Smooth muscle cell (in vitro differentiated cells): Measurements from ENCODE around the gene RPUSD4. TPM values are rescaled to one million over a fixed set of nuclear protein-coding genes. Genes with fewer than 3 reads are reported as not detected.

Source experiments
- DNase-seq: peaks from one replicate; lab custom pipeline; 2025; ENCODE audit not compliant: unreplicated experiment; lab: John Stamatoyannopoulos, UW
- H2AFZ ChIP-seq: fragments of 200-600 bp; sonication (generic); 2 replicates; pipeline ENCODE4 v1.6.0; 2016; ENCODE audit warnings: antibody characterized with exemption, low read depth, mild to moderate bottlenecking
- H3F3A ChIP-seq: fragments of 200-600 bp; sonication (generic); 2 replicates; pipeline ENCODE4 v1.6.0; 2017; ENCODE audit warnings: antibody characterized with exemption, low read depth
- H3K27ac ChIP-seq: fragments of 200-600 bp; sonication (generic); 2 replicates; pipeline ENCODE4 v1.5.1; 2016; ENCODE audit warnings: low read depth, mild to moderate bottlenecking
- H3K27me3 ChIP-seq: fragments of 200-600 bp; sonication (generic); 2 replicates; pipeline ENCODE4 v1.6.1; 2016; ENCODE audit warnings: low read depth, mild to moderate bottlenecking
- H3K36me3 ChIP-seq: fragments of 200-600 bp; sonication (generic); 2 replicates; pipeline ENCODE4 v1.5.1; 2016; ENCODE audit warnings: low read depth
- H3K4me1 ChIP-seq: fragments of 200-600 bp; sonication (generic); 2 replicates; pipeline ENCODE4 v1.5.1; 2016; ENCODE audit warnings: low read depth
- H3K4me2 ChIP-seq: fragments of 200-600 bp; sonication (generic); 2 replicates; pipeline ENCODE4 v1.6.0; 2016; ENCODE audit warnings: mild to moderate bottlenecking
- H3K4me3 ChIP-seq: fragments of 200-600 bp; sonication (generic); 2 replicates; pipeline ENCODE4 v1.5.1; 2016; ENCODE audit warnings: mild to moderate bottlenecking
- H3K79me2 ChIP-seq: fragments of 200-600 bp; sonication (generic); 2 replicates; pipeline ENCODE4 v1.6.0; 2016; ENCODE audit warnings: low read depth, mild to moderate bottlenecking
- H3K9ac ChIP-seq: fragments of 200-600 bp; sonication (generic); 2 replicates; pipeline ENCODE4 v1.6.0; 2016; ENCODE audit warnings: low read depth
- H3K9me3 ChIP-seq: fragments of 200-600 bp; sonication (generic); replicated peaks from 2 replicates; pipeline ENCODE4 v1.5.1; 2016; ENCODE audit warnings: low read depth
- H4K20me1 ChIP-seq: fragments of 200-600 bp; sonication (generic); 2 replicates; pipeline ENCODE4 v1.6.0; 2016; ENCODE audit warnings: low read depth
- WGBS: methylation state at CpG from one replicate; pipeline ENCODE4 v1.1.7; 2016; ENCODE audit warnings: low lambda C conversion rate; 5-methylcytosine and 5-hydroxymethylcytosine counted together
- polyA plus RNA-seq: library from polyadenylated mRNA; unstranded; fragments of >200 nt; fragmentation: Nextera tagmentation; extraction: Ambion mirVana; gene quantifications from 2 replicates; pipeline ENCODE4 v1.2.1, GENCODE V29; 2016
- total RNA-seq: library from RNA; depleted of rRNA; stranded (reverse); fragments of >200 nt; gene quantifications from 2 replicates; pipeline ENCODE4 v1.2.3, GENCODE V29; 2014
- TF ChIP-seq, protein P1 (sequence below): fragments of 200-600 bp; sonication (generic); IDR thresholded peaks from 2 replicates; pipeline ENCODE4 v1.5.1; 2017; ENCODE audit warnings: borderline replicate concordance, mild to moderate bottlenecking, antibody characterized with exemption; ENCODE audit not compliant: insufficient read depth, poor library complexity, severe bottlenecking

Gene RPUSD4
- total and polyA plus RNA-seq, 2 experiments from 2014 or later = 8.6 to 34.1 TPM

DNA sequence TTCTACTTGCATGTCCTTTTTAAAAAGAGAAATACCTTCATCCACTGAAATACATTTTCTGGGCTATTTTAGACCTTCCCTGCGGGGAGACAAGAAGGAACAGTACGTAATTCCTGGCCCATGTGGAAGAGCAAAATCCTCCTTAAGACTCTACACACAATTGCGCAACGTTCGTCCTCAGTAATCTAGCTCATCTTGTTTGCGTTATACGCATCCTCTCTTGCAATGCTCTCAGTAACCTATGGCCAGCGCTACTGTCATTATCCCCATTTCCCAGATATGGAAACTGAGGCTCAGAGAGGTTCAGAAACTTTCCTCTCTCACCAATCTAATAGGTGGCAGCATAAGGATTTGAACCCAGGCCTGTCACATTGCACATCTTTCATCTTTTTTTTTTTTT is 54.6 kb downstream of the RPUSD4 start:
- WGBS = 89% methylated on average over 8 of the region's 8 CpGs
- no peak overlapping the region for H2AFZ ChIP-seq
- no peak overlapping the region for H3K9ac ChIP-seq
- no peak overlapping the region for H3K4me2 ChIP-seq
- TF ChIP-seq, protein P1, sequence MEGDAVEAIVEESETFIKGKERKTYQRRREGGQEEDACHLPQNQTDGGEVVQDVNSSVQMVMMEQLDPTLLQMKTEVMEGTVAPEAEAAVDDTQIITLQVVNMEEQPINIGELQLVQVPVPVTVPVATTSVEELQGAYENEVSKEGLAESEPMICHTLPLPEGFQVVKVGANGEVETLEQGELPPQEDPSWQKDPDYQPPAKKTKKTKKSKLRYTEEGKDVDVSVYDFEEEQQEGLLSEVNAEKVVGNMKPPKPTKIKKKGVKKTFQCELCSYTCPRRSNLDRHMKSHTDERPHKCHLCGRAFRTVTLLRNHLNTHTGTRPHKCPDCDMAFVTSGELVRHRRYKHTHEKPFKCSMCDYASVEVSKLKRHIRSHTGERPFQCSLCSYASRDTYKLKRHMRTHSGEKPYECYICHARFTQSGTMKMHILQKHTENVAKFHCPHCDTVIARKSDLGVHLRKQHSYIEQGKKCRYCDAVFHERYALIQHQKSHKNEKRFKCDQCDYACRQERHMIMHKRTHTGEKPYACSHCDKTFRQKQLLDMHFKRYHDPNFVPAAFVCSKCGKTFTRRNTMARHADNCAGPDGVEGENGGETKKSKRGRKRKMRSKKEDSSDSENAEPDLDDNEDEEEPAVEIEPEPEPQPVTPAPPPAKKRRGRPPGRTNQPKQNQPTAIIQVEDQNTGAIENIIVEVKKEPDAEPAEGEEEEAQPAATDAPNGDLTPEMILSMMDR = no peak
- no peak overlapping the region for H3K4me3 ChIP-seq
- H3K27me3 ChIP-seq = no peaks in the 10 kb centered on the region
- H3F3A ChIP-seq = no peaks in the 10 kb centered on the region
- no peak overlapping the region for H3K27ac ChIP-seq
- peaks cover 41% of the 10 kb centered on the region for H3K4me1 ChIP-seq
- H3K9me3 ChIP-seq = no peaks in the 10 kb centered on the region
- H3K36me3 ChIP-seq = no peaks in the 10 kb centered on the region
- no peak for DNase-seq
- H4K20me1 ChIP-seq = no peaks in the 10 kb centered on the region
- H3K79me2 ChIP-seq = no peaks in the 10 kb centered on the region

DNA sequence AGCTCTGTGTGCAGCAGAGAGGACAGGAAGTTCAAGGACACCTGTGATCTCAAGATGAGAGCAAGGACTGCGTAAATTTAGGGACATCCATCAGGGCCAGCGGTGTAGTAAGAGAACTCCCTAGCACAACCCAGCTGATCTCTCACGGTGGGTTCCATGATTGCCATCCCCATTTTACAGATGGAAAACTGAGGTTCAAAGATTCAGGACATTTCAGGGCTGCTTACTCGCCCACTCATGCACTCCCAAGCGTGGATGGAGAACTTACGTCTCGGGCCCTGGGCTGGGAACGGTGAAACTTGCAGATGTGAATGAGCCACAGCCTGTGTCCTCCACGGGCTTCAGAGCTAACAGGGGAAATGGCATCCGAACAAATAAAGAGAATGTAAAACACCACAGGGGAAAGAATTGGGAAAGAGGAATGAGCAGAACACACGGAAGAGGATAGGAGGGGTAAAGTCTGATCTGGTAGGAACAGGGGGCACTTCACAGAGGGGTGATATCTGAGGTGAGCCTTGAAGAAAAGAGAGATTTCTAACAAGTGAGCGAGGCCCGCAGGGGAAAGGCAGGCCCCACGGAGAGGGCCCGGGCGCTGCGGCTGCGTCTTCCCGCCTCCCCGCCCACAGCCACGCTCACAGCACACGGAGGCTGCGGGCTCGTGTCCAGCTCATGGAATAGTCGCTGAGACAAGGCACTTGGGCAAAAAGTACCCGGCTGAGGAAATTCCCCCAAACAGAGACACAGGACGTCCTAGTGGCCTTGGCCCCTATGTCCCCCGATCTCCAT is 55.9 kb downstream of the RPUSD4 start:
- no peak for DNase-seq
- Histone ChIP-seq H4K20me1 (no peaks in the 10 kb centered on the region), H3K4me3 (no peak overlapping the region), H3F3A (no peaks in the 10 kb centered on the region), H3K9ac (no peak overlapping the region), H3K27me3 (no peaks in the 10 kb centered on the region), H3K79me2 (no peaks in the 10 kb centered on the region), H3K4me1 (peaks cover 34% of the 10 kb centered on the region), H3K36me3 (no peaks in the 10 kb centered on the region), H2AFZ (no peak overlapping the region), H3K27ac (no peak overlapping the region), H3K9me3 (no peaks in the 10 kb centered on the region), H3K4me2 (no peak overlapping the region)
- WGBS = 94% methylated on average over 28 of the region's 28 CpGs
- TF ChIP-seq, protein P1 = no peak

DNA sequence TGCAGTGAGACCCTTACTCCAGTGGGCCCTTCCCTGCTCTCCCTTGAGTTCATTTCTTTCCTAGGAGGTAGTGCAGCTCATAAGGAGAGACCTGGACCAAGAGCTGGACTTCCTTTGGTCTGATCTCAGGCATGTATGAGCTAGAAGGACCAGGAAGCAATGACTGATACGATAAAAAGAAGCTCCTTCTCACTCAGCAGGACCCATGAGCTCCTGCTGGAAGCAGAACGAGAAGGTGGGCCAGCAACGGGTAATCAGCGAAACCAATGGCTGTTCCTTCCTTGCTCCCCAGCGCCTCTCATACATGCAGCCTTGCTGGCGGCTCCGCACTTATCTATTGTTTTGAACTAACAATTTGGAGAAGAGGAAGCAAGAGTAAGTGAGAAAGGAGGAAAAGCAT is 56.8 kb downstream of the RPUSD4 start:
- TF ChIP-seq, protein P1 = no peak
- H3K27ac ChIP-seq = no peak overlapping the region
- H3F3A ChIP-seq = no peaks in the 10 kb centered on the region
- H3K9ac ChIP-seq = no peak overlapping the region
- peaks cover 25% of the 10 kb centered on the region for H3K4me1 ChIP-seq
- no peaks in the 10 kb centered on the region for H3K36me3 ChIP-seq
- H4K20me1 ChIP-seq = no peaks in the 10 kb centered on the region
- no peak overlapping the region for H3K4me2 ChIP-seq
- no peaks in the 10 kb centered on the region for H3K27me3 ChIP-seq
- WGBS = 92% methylated on average over 7 of the region's 7 CpGs
- H3K79me2 ChIP-seq = no peaks in the 10 kb centered on the region
- H2AFZ ChIP-seq = no peak overlapping the region
- no peak for DNase-seq
- no peak overlapping the region for H3K4me3 ChIP-seq
- H3K9me3 ChIP-seq = no peaks in the 10 kb centered on the region

DNA sequence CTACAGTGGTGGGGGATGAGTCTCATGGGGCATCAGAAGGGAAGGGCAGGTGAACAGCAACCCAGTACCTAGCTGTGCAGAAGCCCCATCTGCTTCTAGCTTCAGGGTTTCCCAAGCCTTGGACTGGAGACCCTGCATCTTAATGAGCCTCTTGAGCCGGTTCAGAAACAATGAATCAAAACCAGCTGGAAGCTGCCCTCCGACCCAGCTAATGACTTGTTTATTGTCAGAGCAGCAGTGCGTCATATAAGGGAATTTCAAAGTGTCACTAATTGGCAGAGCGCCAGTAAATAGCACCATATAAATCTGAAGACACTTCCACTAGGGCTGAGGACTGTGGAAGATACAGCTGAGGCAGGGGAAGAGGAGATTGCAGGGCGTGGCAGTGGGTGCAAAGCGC is 57.5 kb downstream of the RPUSD4 start:
- H3K4me1 ChIP-seq = peaks cover 22% of the 10 kb centered on the region
- no peaks in the 10 kb centered on the region for H3F3A ChIP-seq
- H3K27me3 ChIP-seq = no peaks in the 10 kb centered on the region
- WGBS = 53% methylated on average over 6 of the region's 6 CpGs
- H3K36me3 ChIP-seq = no peaks in the 10 kb centered on the region
- H3K4me2 ChIP-seq = no peak overlapping the region
- DNase-seq = no peak
- H3K9me3 ChIP-seq = no peaks in the 10 kb centered on the region
- H3K9ac ChIP-seq = no peak overlapping the region
- H3K79me2 ChIP-seq = no peaks in the 10 kb centered on the region
- H4K20me1 ChIP-seq = no peaks in the 10 kb centered on the region
- no peak overlapping the region for H3K27ac ChIP-seq
- no peak overlapping the region for H2AFZ ChIP-seq
- no peak overlapping the region for H3K4me3 ChIP-seq
- TF ChIP-seq, protein P1 = no peak
